Suprapubic skin (tissue), 4 donors: ENCODE measurements around the gene LSM2.

Source experiments
- EP300 ChIP-seq: sonication (generic); formaldehyde crosslinking; IDR thresholded peaks from one replicate; pipeline ENCODE4 v1.6.1; 2017; ENCODE audit warnings: antibody characterized with exemption
- POLR2A ChIP-seq, 2 donors: fragments of 450-650 bp; IDR thresholded peaks; one replicate each; pipeline ENCODE4 v1.6.1; 2017; ENCODE audit warnings: antibody characterized with exemption in 2 of 2, mild to moderate bottlenecking in 2 of 2, moderate library complexity in 2 of 2
- POLR2AphosphoS5 ChIP-seq, 3 donors: sonication (generic); formaldehyde crosslinking; IDR thresholded peaks; one replicate each; pipeline ENCODE4 v1.6.1; 2017; ENCODE audit warnings: antibody characterized with exemption in 3 of 3
- TF ChIP-seq, protein P1 (sequence below), 2 donors: fragments of 200-600 bp in 1 of 2; fragments of 450-650 bp in 1 of 2; sonication (generic) in 1 of 2; IDR thresholded peaks; one replicate each; pipeline ENCODE4 v1.5.1; 2016 to 2019; ENCODE audit warnings: antibody characterized with exemption in 2 of 2, mild to moderate bottlenecking in 1 of 2, moderate library complexity in 1 of 2

DNA sequence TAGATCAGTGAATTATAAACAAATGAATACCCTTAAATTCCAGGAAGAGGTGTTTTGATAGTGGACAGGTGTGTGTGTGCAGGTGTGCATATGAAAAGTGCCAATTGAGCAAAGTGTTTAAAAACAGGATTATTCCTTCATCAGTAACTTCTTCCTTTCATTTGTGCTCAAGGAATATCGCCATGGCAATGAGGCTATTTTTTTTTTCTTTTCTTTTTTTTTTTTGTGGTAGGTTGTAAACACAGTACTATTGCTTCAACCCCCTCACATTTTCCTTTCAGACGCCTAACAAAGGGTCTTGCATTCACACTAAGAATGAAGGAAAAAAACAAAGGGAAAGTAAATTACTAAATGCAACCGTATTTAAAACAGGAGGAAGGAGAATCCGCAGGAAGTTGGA is 18.8 kb upstream of the LSM2 start:
- TF ChIP-seq POLR2A (IDR thresholded peaks at IDR 0.05) (no peak), POLR2AphosphoS5 (IDR thresholded peaks at IDR 0.05) (no peak), EP300 (no peak)
- TF ChIP-seq, protein P1, sequence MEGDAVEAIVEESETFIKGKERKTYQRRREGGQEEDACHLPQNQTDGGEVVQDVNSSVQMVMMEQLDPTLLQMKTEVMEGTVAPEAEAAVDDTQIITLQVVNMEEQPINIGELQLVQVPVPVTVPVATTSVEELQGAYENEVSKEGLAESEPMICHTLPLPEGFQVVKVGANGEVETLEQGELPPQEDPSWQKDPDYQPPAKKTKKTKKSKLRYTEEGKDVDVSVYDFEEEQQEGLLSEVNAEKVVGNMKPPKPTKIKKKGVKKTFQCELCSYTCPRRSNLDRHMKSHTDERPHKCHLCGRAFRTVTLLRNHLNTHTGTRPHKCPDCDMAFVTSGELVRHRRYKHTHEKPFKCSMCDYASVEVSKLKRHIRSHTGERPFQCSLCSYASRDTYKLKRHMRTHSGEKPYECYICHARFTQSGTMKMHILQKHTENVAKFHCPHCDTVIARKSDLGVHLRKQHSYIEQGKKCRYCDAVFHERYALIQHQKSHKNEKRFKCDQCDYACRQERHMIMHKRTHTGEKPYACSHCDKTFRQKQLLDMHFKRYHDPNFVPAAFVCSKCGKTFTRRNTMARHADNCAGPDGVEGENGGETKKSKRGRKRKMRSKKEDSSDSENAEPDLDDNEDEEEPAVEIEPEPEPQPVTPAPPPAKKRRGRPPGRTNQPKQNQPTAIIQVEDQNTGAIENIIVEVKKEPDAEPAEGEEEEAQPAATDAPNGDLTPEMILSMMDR (IDR thresholded peaks at IDR 0.05) = no peak
